DND-41 (cell line): Measurements from ENCODE around the gene UTP18.
A peak's percentile ranks its signal among the peaks of the same experiment; 100 is the strongest.

Experiments used
- ATAC-seq: fragments of 200-7000 bp; cut with Tn5 transposase; 3 replicates; pipeline ENCODE4 v1.9.1; 2021; ENCODE audit warnings: low read depth; ENCODE audit not compliant: insufficient read depth
- DNase-seq: peaks from one replicate; pipeline ENCODE4 v3.0.0-alpha.2; 2020
- H2AFZ ChIP-seq: 2 replicates; pipeline ENCODE4 v1.6.0; 2012; ENCODE audit warnings: low read depth, low read length
- H3K27ac ChIP-seq: 2 replicates; pipeline ENCODE4 v1.5.1; 2012; ENCODE audit warnings: low read length, inconsistent platforms
- H3K27me3 ChIP-seq: fragments of 200-600 bp; sonication (generic); 2 replicates; pipeline ENCODE4 v1.6.0; 2012; ENCODE audit warnings: low read length, mild to moderate bottlenecking, inconsistent platforms; ENCODE audit not compliant: insufficient read depth, poor library complexity
- H3K36me3 ChIP-seq: 2 replicates; pipeline ENCODE4 v1.5.1; 2012; ENCODE audit warnings: low read length, inconsistent platforms; ENCODE audit not compliant: insufficient read depth
- H3K4me1 ChIP-seq: 2 replicates; pipeline ENCODE4 v1.5.1; 2012; ENCODE audit warnings: mild to moderate bottlenecking, low read length; ENCODE audit not compliant: insufficient read depth
- H3K4me2 ChIP-seq: 2 replicates; pipeline ENCODE4 v1.6.0; 2012; ENCODE audit warnings: mild to moderate bottlenecking, moderate library complexity, low read length, inconsistent platforms; ENCODE audit not compliant: insufficient read depth
- H3K4me3 ChIP-seq, 2 experiments: fragments of 200-600 bp in 1 of 2; shearing (Covaris generic) in 1 of 2; 2 replicates each; pipeline ENCODE4 v1.5.1; 2012 to 2016; ENCODE audit warnings: inconsistent platforms in 2 of 2, low read length in 2 of 2, mild to moderate bottlenecking in 2 of 2, low read depth in 1 of 2, moderate library complexity in 1 of 2
- H3K79me2 ChIP-seq: 2 replicates; pipeline ENCODE4 v1.6.0; 2012; ENCODE audit warnings: low read length, inconsistent platforms; ENCODE audit not compliant: insufficient read depth
- H3K9ac ChIP-seq: 2 replicates; pipeline ENCODE4 v1.6.0; 2012; ENCODE audit warnings: low read depth, mild to moderate bottlenecking, inconsistent platforms, low read length, moderate library complexity
- H3K9me3 ChIP-seq: 2 replicates; pipeline ENCODE4 v1.5.1; 2012; ENCODE audit warnings: low read length, moderate library complexity, mild to moderate bottlenecking, inconsistent platforms; ENCODE audit not compliant: insufficient read depth, severe bottlenecking
- H4K20me1 ChIP-seq: 2 replicates; pipeline ENCODE4 v1.6.0; 2012; ENCODE audit warnings: low read length; ENCODE audit not compliant: insufficient read depth
- CTCF ChIP-seq: IDR thresholded peaks from 2 replicates; pipeline ENCODE4 v1.5.1; 2012; ENCODE audit warnings: borderline replicate concordance, low read length, moderate library complexity, mild to moderate bottlenecking; ENCODE audit not compliant: poor library complexity, severe bottlenecking; ENCODE audit errors: extremely low read depth
- EZH2 ChIP-seq: IDR thresholded peaks from 3 replicates; pipeline ENCODE4 v1.6.1; 2012; ENCODE audit warnings: borderline replicate concordance, low read depth, mild to moderate bottlenecking, moderate library complexity, low read length, inconsistent platforms; ENCODE audit not compliant: severe bottlenecking

The UTP18 gene

GRCh38 chr17:51245535-51245934 lies 14.8 kb upstream of the UTP18 start:
- Histone ChIP-seq H3K4me2 (no peak overlapping the region), H3K79me2 (peaks cover 32% of the 10 kb centered on the region), H3K4me3 (no peak overlapping the region), H3K36me3 (peaks cover 2% of the 10 kb centered on the region; the same call in 1 of the 2 replicates), H3K4me1 (no peaks in the 10 kb centered on the region), H3K27ac (no peak overlapping the region), H3K9me3 (no peaks in the 10 kb centered on the region), H3K9ac (no peak overlapping the region), H2AFZ (no peak overlapping the region), H4K20me1 (peaks cover 4% of the 10 kb centered on the region; the same call in 1 of the 2 replicates), H3K27me3 (no peaks in the 10 kb centered on the region)
- no peak for TF ChIP-seq CTCF
- TF ChIP-seq EZH2, result no peak
- ATAC-seq (no peak), DNase-seq (no peak)

- peaks cover 11% of the 10 kb centered on the region; the same call in 1 of the 2 replicates for H4K20me1 ChIP-seq
- peaks cover 50% of the 10 kb centered on the region for H3K79me2 ChIP-seq
- H3K4me2 ChIP-seq, result no peak overlapping the region
- TF ChIP-seq EZH2 (no peak), CTCF (no peak)
- peaks cover 37% of the 10 kb centered on the region for H3K36me3 ChIP-seq
- H2AFZ ChIP-seq, result no peak overlapping the region
- peaks cover 13% of the 10 kb centered on the region for H3K4me1 ChIP-seq
- no peak for DNase-seq
- no peak overlapping the region for H3K9ac ChIP-seq
- no peak for ATAC-seq
- no peak overlapping the region for H3K27ac ChIP-seq
- H3K27me3 ChIP-seq, result no peaks in the 10 kb centered on the region
- H3K9me3 ChIP-seq, result no peaks in the 10 kb centered on the region
- no peak overlapping the region for H3K4me3 ChIP-seq
Measured at GRCh38 chr17:51250314-51250840, 10.0 kb upstream of the UTP18 start.

GRCh38 chr17:51251010-51251409 lies 9.3 kb upstream of the UTP18 start:
- H3K27ac ChIP-seq, result peak overlapping the region; percentile 52; the same call in 1 of the 2 replicates
- no peak overlapping the region for H2AFZ ChIP-seq
- no peak for DNase-seq
- no peak for ATAC-seq
- no peaks in the 10 kb centered on the region for H3K9me3 ChIP-seq
- H3K4me1 ChIP-seq, result peaks cover 13% of the 10 kb centered on the region
- no peak overlapping the region for H3K4me2 ChIP-seq
- peaks cover 42% of the 10 kb centered on the region for H3K36me3 ChIP-seq
- H3K27me3 ChIP-seq, result no peaks in the 10 kb centered on the region
- peaks cover 11% of the 10 kb centered on the region; the same call in 1 of the 2 replicates for H4K20me1 ChIP-seq
- no peak overlapping the region for H3K4me3 ChIP-seq
- H3K9ac ChIP-seq, result no peak overlapping the region
- TF ChIP-seq EZH2, result no peak
- no peak for TF ChIP-seq CTCF
- peaks cover 53% of the 10 kb centered on the region for H3K79me2 ChIP-seq
